ENCODE data around the gene PAX9.

GRCh38 chr14:36625436-36625835 lies 36.2 kb upstream of the PAX9 start:
- TF ChIP-seq RAD21 (conservative IDR thresholded peaks at IDR 0.05) (no peak), EP300 (conservative IDR thresholded peaks at IDR 0.05; ENCODE audit: poor library complexity, severe bottlenecking) (no peak), TAF1 (IDR thresholded peaks at IDR 0.05; ENCODE audit: low read depth) (no peak), POLR2AphosphoS5 (IDR thresholded peaks at IDR 0.05) (no peak)
- TF ChIP-seq, protein P1, sequence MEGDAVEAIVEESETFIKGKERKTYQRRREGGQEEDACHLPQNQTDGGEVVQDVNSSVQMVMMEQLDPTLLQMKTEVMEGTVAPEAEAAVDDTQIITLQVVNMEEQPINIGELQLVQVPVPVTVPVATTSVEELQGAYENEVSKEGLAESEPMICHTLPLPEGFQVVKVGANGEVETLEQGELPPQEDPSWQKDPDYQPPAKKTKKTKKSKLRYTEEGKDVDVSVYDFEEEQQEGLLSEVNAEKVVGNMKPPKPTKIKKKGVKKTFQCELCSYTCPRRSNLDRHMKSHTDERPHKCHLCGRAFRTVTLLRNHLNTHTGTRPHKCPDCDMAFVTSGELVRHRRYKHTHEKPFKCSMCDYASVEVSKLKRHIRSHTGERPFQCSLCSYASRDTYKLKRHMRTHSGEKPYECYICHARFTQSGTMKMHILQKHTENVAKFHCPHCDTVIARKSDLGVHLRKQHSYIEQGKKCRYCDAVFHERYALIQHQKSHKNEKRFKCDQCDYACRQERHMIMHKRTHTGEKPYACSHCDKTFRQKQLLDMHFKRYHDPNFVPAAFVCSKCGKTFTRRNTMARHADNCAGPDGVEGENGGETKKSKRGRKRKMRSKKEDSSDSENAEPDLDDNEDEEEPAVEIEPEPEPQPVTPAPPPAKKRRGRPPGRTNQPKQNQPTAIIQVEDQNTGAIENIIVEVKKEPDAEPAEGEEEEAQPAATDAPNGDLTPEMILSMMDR (IDR thresholded peaks at IDR 0.05; ENCODE audit: poor library complexity, severe bottlenecking) = no peak

All from neural cell (in vitro differentiated cells).